IPS DF 4.7 (cell line): ENCODE results near the gene SEC61A2.

Experiments used
- DNase-seq: peaks from one replicate; pipeline ENCODE4 v3.0.0-alpha.2; 2013; ENCODE audit warnings: low spot score; ENCODE audit errors: extremely low read depth

SEC61A2 gene

DNA sequence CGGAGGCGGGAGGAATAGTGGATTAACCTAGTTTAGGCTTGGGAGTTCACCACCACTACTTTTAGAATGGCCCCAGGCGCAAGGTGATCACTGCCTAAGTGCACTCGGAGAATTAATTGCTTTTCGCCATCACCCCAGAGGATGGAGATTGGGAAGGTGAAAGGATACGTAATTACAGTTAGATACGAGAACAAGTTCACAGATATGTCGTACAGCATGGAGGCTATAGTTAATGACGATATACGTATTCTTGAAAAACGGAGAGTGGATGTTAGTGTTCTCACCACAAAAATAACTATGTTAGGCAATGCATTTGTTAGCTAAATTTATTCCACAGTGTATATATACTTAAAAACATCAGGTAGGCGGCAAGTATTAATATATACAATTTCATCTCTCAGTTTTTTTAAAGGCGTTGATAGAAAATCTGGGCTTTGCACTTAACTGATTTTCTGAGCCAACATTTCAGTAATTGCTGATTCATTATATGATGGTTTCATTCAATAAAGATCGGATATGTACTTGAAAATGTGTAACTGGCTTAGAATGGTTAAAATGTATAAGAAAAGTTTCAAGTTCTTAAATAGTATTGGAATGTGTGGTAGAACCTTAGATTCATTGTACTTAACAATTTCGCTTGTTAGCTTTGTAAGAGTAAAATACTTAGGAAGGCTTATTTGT is 67.2 kb downstream of the SEC61A2 start:
- DNase-seq = no peak

DNA sequence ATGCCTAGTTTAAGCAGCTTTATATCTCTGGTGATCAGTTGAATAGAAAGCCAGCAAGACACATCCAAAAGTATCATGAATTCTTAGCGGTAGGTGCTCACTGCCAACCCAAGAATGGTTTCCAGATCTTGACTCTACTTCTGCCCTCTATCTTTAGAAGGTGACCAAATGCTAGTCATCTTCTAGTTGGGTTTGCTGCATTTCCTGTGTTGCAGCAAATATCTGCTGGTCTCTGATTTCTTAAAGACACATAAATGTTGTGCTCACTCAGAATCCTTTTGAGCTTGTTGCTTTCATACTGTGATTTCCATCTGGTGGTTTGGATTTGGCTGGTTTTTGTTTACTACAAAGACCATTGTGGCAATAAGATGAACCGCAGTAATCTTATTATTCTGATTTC is 68.7 kb downstream of the SEC61A2 start:
- DNase-seq = no peak

DNA sequence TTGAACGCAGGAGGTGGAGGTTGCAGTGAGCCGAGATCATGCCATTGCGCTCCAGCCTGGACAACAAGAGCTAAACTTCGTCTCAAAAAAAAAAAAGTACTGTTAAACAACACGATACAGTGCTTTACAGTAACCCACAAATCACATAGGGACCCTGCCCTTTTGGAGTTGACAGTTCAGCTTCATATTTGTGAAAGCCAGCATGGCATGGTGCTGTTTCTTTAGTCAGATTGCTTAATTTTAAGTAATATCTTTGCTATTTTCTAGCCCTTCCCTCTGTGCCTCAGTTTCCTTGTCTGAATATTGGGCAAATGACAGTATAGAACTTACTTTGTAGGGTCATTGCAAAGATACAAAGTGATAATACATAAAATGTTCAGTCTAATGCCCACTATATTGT is 71.4 kb downstream of the SEC61A2 start:
- DNase-seq = no peak

- no peak for DNase-seq
Measured at GRCh38 chr10:12201543-12201942, 72.1 kb downstream of the SEC61A2 start.

GRCh38 chr10:12202226-12202625 is 72.7 kb downstream of the SEC61A2 start:
- no peak for DNase-seq

GRCh38 chr10:12205082-12205481 is 75.6 kb downstream of the SEC61A2 start:
- no peak for DNase-seq

GRCh38 chr10:12207114-12207513 is 77.6 kb downstream of the SEC61A2 start:
- no peak for DNase-seq

DNA sequence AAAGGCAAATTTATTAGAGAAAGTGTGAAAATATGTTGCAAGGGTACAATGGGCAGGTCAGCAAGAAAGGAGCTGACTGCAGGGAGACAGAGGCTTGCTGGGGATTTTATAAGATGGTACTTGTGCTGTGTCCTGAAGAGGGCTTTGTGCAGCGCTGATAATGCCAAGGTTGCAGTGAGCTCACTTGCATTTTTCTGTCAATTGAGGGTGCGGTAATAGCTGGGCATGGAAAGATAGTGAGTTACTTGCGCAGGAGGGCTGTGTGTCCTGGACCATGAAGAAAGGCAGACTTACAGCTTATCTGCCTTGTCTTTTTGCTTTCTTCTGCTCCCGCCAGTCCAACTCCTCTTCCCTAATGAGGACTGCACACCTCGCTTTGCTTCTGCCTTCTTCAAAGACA is 79.0 kb downstream of the SEC61A2 start:
- DNase-seq = no peak

DNA sequence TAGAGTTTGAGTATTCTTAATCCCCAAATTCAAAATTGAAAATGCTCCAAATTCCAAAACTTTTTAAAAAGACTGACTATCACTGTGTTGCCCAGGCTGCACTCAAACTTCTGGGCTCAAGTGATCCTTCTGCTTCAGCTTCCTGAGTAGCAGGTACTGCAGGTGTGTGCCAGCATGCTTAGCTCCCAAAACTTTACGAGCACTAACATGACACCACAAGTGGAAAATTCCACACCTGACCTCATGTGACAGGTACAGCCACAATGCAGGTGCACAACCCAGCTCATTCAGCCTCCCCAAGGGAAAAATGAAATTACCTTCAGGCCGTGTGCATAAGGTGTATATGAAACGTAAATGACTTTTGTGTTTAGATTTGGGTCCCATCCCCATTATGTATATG is 83.0 kb downstream of the SEC61A2 start:
- DNase-seq = no peak

DNA sequence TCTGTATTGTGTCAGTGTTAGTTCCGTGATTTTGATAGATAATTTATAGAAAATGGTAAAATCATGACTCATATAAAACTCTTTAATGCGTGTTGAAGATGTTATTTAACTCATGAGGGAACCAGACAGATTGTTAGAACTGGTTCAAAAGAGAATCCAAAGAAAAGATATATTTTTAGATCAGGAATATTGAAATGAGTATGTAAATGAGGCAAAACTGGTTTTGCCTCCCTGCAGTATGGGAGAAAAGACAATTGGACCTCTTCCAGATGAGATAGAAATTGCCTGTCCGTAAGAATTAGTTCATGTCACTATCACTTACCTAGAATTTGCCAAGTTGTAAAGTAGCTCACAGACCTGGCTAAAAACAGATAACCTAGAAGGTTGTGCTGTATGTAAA is 84.1 kb downstream of the SEC61A2 start:
- DNase-seq = no peak

GRCh38 chr10:12214093-12214492 is 84.6 kb downstream of the SEC61A2 start:
- no peak for DNase-seq

DNA sequence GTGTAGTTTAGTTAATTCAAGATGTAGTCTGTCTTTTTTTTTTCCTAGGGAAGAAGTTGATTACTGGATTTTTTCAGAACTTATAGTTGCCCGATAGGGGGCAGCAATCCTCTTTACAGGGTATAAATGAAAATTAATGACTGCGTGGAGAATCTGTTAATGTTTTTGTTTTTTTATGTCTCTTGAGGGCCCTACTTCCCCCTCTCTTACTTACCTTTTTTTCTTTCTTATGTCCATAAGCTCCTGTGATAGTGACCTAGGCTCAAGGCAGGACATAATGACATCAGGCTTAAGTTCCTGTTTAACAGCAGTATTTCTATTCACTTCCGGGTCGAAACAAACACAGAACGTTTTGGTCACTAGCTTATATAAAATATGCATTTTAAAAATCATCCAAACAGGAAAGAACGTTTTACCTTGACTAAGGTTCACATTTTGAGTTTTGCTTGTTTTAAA is 85.3 kb downstream of the SEC61A2 start:
- DNase-seq = no peak
